ENCODE measurements around the gene DACT2. TPM values are rescaled to one million over a fixed set of nuclear protein-coding genes. Genes with fewer than 3 reads are reported as not detected.

DACT2 gene
- total RNA-seq, 1 experiment from 2014 or later, result not detected

GRCh38 chr6:168286116-168286515, 33.5 kb downstream of the DACT2 start:
- H3K4me3 ChIP-seq (replicated peaks in 1 of 2; ENCODE audit: low read depth in 1 of 2, low read length in 2 of 2), result no peak overlapping the region
- no peaks in the 10 kb centered on the region for H3K4me1 ChIP-seq (ENCODE audit: control insufficient read depth in 1 of 2, insufficient read depth in 2 of 2, low read length in 2 of 2)
- no TSS peak for BruUV-seq (replicated peaks)
- no peaks in the 10 kb centered on the region for H3K36me3 ChIP-seq (ENCODE audit: control insufficient read depth in 1 of 2, insufficient read depth in 2 of 2, low read length in 2 of 2)
- POLR2A ChIA-PET, result no interaction called here
- DNase-seq (ENCODE audit: low read depth, low spot score), result no peak
- ATAC-seq, result no peak
- no peak overlapping the region for H3K27ac ChIP-seq (ENCODE audit: low read depth, low read length)
- CTCF ChIA-PET, result no interaction called here
- H3K27me3 ChIP-seq (ENCODE audit: insufficient read depth, low read length), result peaks cover 9% of the 10 kb centered on the region; the same call in 1 of the 2 replicates
- no peaks in the 10 kb centered on the region for H3K9me3 ChIP-seq (ENCODE audit: control insufficient read depth in 1 of 2, insufficient read depth in 1 of 2, low read depth in 1 of 2, low read length in 2 of 2)
- H3K9ac ChIP-seq (ENCODE audit: low read length), result no peak overlapping the region
- no peak for TF ChIP-seq FOSL1 (IDR thresholded peaks at IDR 0.05; ENCODE audit: low read depth)
- TF ChIP-seq ZBTB33 (IDR thresholded peaks at IDR 0.05; ENCODE audit: extremely low read depth, insufficient replicate concordance, low read length), result no peak
- TF ChIP-seq EZH2 (IDR thresholded peaks at IDR 0.05), result no peak
- no peak for TF ChIP-seq REST (IDR thresholded peaks at IDR 0.05; ENCODE audit: low read depth)
- no peak for TF ChIP-seq SIN3A (IDR thresholded peaks at IDR 0.05; ENCODE audit: low read depth)
- no peak for TF ChIP-seq YY1 (IDR thresholded peaks at IDR 0.05; ENCODE audit: extremely low read depth, insufficient replicate concordance, low read depth, low read length)
- RAD21 ChIA-PET (ENCODE audit: low non-redundant PET in 1 of 2, low total read pairs in 2 of 2, uncharacterized antibody in 2 of 2, unreplicated experiment in 2 of 2), result no interaction called here
- H3K4me2 ChIP-seq (ENCODE audit: low read length), result no peak overlapping the region
- H3K9me2 ChIP-seq (ENCODE audit: insufficient read depth), result no peaks in the 10 kb centered on the region
- intact Hi-C loops (cut with micrococcal nuclease), result no loop called here
- H4K20me1 ChIP-seq (ENCODE audit: insufficient read depth), result no peaks in the 10 kb centered on the region
- no peak overlapping the region for H2AFZ ChIP-seq (ENCODE audit: low read depth, low read length, poor library complexity, severe bottlenecking)
- H3K79me2 ChIP-seq (ENCODE audit: insufficient read depth, low read length), result no peaks in the 10 kb centered on the region

All from HCT116 (cell line).